Fibroblast of skin of right quadriceps (primary cell): ENCODE measurements around the gene C14orf119.

Experiments used
- DNase-seq: peaks from one replicate; pipeline ENCODE4 v3.0.0-alpha.2; 2013

The C14orf119 gene

GRCh38 chr14:23095196-23096108, at the start of gene C14orf119:
Gene C14orf119 (plus strand): TSS chr14:23095505. CDS start chr14:23097659, 2,154 bp downstream.
- DNase-seq: peak; percentile 100

GRCh38 chr14:23047034-23047634, 48.2 kb upstream of the C14orf119 start:
- no peak for DNase-seq

- DNase-seq: no peak
Observed at GRCh38 chr14:23047751-23048693, 47.3 kb upstream of the C14orf119 start.

- no peak for DNase-seq
Observed at GRCh38 chr14:23049011-23049410, 46.3 kb upstream of the C14orf119 start.

- no peak for DNase-seq
Observed at GRCh38 chr14:23051141-23052057, 43.9 kb upstream of the C14orf119 start.

GRCh38 chr14:23052182-23052623, 43.1 kb upstream of the C14orf119 start:
- no peak for DNase-seq

- DNase-seq: no peak
Observed at GRCh38 chr14:23052671-23053070, 42.6 kb upstream of the C14orf119 start.

- DNase-seq: no peak
Observed at GRCh38 chr14:23053426-23053825, 41.9 kb upstream of the C14orf119 start.

GRCh38 chr14:23054000-23054811, 41.1 kb upstream of the C14orf119 start:
- DNase-seq: no peak

- DNase-seq: no peak
Observed at GRCh38 chr14:23055147-23055550, 40.2 kb upstream of the C14orf119 start.

GRCh38 chr14:23055621-23056144, 39.6 kb upstream of the C14orf119 start:
- DNase-seq: no peak

- peak; percentile 63 for DNase-seq
Observed at GRCh38 chr14:23056145-23056955, 39.0 kb upstream of the C14orf119 start.

- peak; percentile 64 for DNase-seq
Observed at GRCh38 chr14:23056956-23057756, 38.1 kb upstream of the C14orf119 start, which contains the start of gene CDH24. Gene CDH24 (minus strand): TSS chr14:23057520. CDS start chr14:23055733, 1,787 bp downstream.

- DNase-seq: peak; percentile 80
Observed at GRCh38 chr14:23057757-23058653, 37.3 kb upstream of the C14orf119 start.

GRCh38 chr14:23058654-23059504, 36.4 kb upstream of the C14orf119 start:
- DNase-seq: no peak

GRCh38 chr14:23060536-23061260, 34.6 kb upstream of the C14orf119 start:
- DNase-seq: no peak
